Mucosa of descending colon (tissue), 3 donors: ENCODE data around the gene LEMD1. TPM values are rescaled to one million over a fixed set of nuclear protein-coding genes. Genes with fewer than 3 reads are reported as not detected.

ENCODE experiments used
- ATAC-seq: fragments of 200-7000 bp; cut with Tn5 transposase; one replicate; pipeline ENCODE4 v1.9.1; 2020; ENCODE audit warnings: mild to moderate bottlenecking, moderate library complexity
- DNase-seq, 3 donors: peaks; one replicate each; pipeline ENCODE4 v3.0.0-alpha.2; 2020
- H3K36me3 ChIP-seq: fragments of 200-600 bp; one replicate; pipeline ENCODE4 v1.8.0; 2021; ENCODE audit warnings: low read depth, mild to moderate bottlenecking
- H3K4me1 ChIP-seq: fragments of 200-600 bp; one replicate; pipeline ENCODE4 v1.8.0; 2021; ENCODE audit warnings: low read depth, mild to moderate bottlenecking
- H3K4me3 ChIP-seq: fragments of 200-600 bp; one replicate; pipeline ENCODE4 v1.8.0; 2021; ENCODE audit warnings: mild to moderate bottlenecking
- H3K9me3 ChIP-seq: fragments of 200-600 bp; one replicate; pipeline ENCODE4 v1.8.0; 2021; ENCODE audit warnings: mild to moderate bottlenecking
- CTCF ChIP-seq: fragments of 200-600 bp; IDR thresholded peaks from one replicate; pipeline ENCODE4 v1.8.0; 2022; ENCODE audit warnings: antibody characterized with exemption, mild to moderate bottlenecking
- intact Hi-C, 2 donors: fragments of 100-400 bp; cut with DNase I in 1 of 2; cut with micrococcal nuclease in 1 of 2; formaldehyde crosslinking; loops; one replicate each; pipeline versions ENCODE4 v1.11.0 to v1.11.1; 2022; cut with DNase I, micrococcal nuclease
- total RNA-seq, 3 donors: library from RNA; stranded (reverse); fragmentation: NEBNext Ultra II Directional in 2 of 3; extraction: Animal tissue kit (Norgen Biotek cat#: 25700) in 2 of 3; gene quantifications; one replicate each; pipeline versions ENCODE4 v1.2.1 to v1.2.4, GENCODE V29; 2021 to 2023
- donor health status: DM: no; HTN: no; CAD: no; lungs with moderate emphysema.
- donor health status: DM: no; HTN: no; CAD: no.
- donor health status: DM: no; HTN: yes; CAD: no.

The LEMD1 gene
- total RNA-seq, 3 donors from 2014 or later = not detected

- TF ChIP-seq CTCF = no peak
- no peak for DNase-seq
- Histone ChIP-seq H3K4me1 (peaks cover 13% of the 10 kb centered on the region), H3K9me3 (no peaks in the 10 kb centered on the region), H3K36me3 (no peaks in the 10 kb centered on the region), H3K4me3 (no peak overlapping the region)
- intact Hi-C loops = loop anchor here in 1 of 2 donors (5.0 kb wide), 1 partner anchor 137 kb away; no protein-coding TSS in a partner anchor
- no peak for ATAC-seq
Observed at GRCh38 chr1:205350691-205351141, 71.1 kb downstream of the LEMD1 start.

DNA sequence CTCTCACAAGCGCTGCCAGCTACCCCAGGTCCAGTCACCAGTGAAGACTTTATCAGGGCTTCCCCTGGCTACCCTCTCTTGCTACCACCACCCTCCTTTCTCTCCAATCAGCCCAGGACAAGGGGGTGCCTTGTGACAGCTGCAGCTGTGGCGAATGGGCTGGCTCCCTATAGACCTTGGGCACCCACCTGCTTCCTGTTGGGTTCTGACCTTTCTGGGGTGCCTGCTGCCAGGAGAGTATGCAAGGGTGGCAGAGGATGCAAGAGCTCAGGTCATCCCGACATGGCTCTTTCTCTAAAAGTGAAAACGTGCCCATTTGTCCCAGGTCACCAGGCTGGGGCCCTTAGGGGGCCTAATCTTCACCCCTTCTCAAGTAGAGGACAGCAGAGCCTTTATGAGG, 71.7 kb downstream of the LEMD1 start:
- no peak for TF ChIP-seq CTCF
- Histone ChIP-seq H3K9me3 (no peaks in the 10 kb centered on the region), H3K36me3 (no peaks in the 10 kb centered on the region), H3K4me1 (peaks cover 9% of the 10 kb centered on the region), H3K4me3 (no peak overlapping the region)
- intact Hi-C loops = loop anchor here in 1 of 2 donors (5.0 kb wide), 1 partner anchor 137 kb away; no protein-coding TSS in a partner anchor
- DNase-seq (no peak), ATAC-seq (no peak)

GRCh38 chr1:205348554-205349487, 73.0 kb downstream of the LEMD1 start:
- Histone ChIP-seq H3K4me1 (peaks cover 8% of the 10 kb centered on the region), H3K4me3 (no peak overlapping the region), H3K36me3 (no peaks in the 10 kb centered on the region), H3K9me3 (no peaks in the 10 kb centered on the region)
- TF ChIP-seq CTCF = no peak
- ATAC-seq (no peak), DNase-seq (no peak)
- intact Hi-C loops = no loop called here

DNA sequence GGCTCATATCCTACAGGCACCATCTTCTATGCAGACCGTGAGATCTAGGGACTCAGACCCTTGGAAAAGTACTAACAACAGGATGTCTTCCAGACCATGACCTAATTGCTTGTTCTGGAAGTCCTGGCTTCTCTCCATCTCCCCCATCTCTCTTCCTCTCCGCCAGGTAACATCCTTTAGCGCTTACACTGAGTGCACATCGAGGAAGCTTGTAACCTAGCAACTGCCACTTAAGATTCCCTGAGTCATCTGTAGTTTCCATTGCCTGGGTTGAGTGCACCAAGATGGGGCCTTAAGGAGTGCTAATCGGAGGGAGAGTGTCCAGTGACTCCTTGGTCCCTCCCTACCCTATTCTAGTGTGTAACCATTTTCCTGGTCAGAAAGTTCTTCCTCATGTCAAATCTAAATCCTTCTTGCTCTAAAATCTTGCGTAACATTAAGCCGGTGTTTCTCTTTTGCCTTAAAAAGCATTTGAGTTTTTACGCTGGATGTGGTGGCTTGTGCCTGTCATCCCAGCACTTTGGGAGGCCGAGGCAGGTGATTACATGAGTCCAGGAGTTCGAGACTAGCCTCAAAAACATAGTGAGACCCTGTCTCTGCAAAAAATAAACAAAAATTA, 74.8 kb downstream of the LEMD1 start:
- intact Hi-C loops = no loop called here
- no peak for ATAC-seq
- H3K4me3 ChIP-seq = no peak overlapping the region

DNA sequence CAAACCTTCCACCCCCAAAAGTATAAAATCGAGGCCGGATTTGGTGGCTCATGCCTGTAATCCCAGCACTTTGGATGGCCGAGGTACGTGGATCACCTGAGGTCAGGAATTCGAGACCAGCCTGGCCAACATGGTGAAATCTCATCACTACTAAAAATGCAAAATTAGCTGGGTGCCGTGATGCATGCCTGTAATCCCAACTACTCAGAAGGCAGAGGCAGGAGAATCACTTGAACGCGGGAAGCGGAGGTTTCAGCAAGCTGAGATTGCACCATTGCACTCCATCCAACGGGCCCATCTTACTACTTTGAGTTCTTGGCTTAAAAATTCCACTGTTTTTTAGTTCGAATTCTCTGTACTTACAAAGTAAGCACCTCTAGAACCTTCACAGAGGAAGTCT, 76.1 kb downstream of the LEMD1 start:
- Histone ChIP-seq H3K4me3 (no peak overlapping the region), H3K9me3 (no peaks in the 10 kb centered on the region), H3K36me3 (no peaks in the 10 kb centered on the region), H3K4me1 (peaks cover 12% of the 10 kb centered on the region)
- intact Hi-C loops = no loop called here
- no peak for DNase-seq
- ATAC-seq = no peak
- TF ChIP-seq CTCF = no peak

More for the DNA sequence above, 74.8 kb downstream of the LEMD1 start:
- Histone ChIP-seq H3K4me1 (peaks cover 12% of the 10 kb centered on the region), H3K9me3 (no peaks in the 10 kb centered on the region), H3K36me3 (no peaks in the 10 kb centered on the region)
- no peak for TF ChIP-seq CTCF
- no peak for DNase-seq
